ENCODE measurements around the gene SPAG16.

Gene SPAG16

GRCh38 chr2:214077727-214078126 lies 793.5 kb downstream of the SPAG16 start:
- no peak for DNase-seq (ENCODE audit: low read depth)

GRCh38 chr2:214079032-214079431 lies 794.8 kb downstream of the SPAG16 start:
- no peak for DNase-seq (ENCODE audit: low read depth)

- DNase-seq (ENCODE audit: low read depth), result no peak
Observed at GRCh38 chr2:214088536-214088935, 804.3 kb downstream of the SPAG16 start.

- no peak for DNase-seq (ENCODE audit: low read depth)
Observed at GRCh38 chr2:214096208-214096715, 812.0 kb downstream of the SPAG16 start.

- DNase-seq (ENCODE audit: low read depth), result no peak
Observed at GRCh38 chr2:214098811-214099210, 814.5 kb downstream of the SPAG16 start.

- no peak for DNase-seq (ENCODE audit: low read depth)
Observed at GRCh38 chr2:214100488-214100887, 816.2 kb downstream of the SPAG16 start.

- DNase-seq (ENCODE audit: low read depth), result peak; percentile 11
Observed at GRCh38 chr2:214103276-214104001, 819.2 kb downstream of the SPAG16 start.

GRCh38 chr2:214104219-214104618 lies 820.0 kb downstream of the SPAG16 start:
- DNase-seq (ENCODE audit: low read depth), result no peak

GRCh38 chr2:214104967-214105366 lies 820.7 kb downstream of the SPAG16 start:
- no peak for DNase-seq (ENCODE audit: low read depth)

GRCh38 chr2:214107726-214108125 lies 823.5 kb downstream of the SPAG16 start:
- DNase-seq (ENCODE audit: low read depth), result no peak

GRCh38 chr2:214108598-214108997 lies 824.3 kb downstream of the SPAG16 start:
- no peak for DNase-seq (ENCODE audit: low read depth)

- no peak for DNase-seq (ENCODE audit: low read depth)
Observed at GRCh38 chr2:214117054-214117453, 832.8 kb downstream of the SPAG16 start.

- DNase-seq (ENCODE audit: low read depth), result peak; percentile 22
Observed at GRCh38 chr2:214126135-214126534, 841.9 kb downstream of the SPAG16 start.

GRCh38 chr2:214127170-214127569 lies 842.9 kb downstream of the SPAG16 start:
- no peak for DNase-seq (ENCODE audit: low read depth)

- peak; percentile 84 for DNase-seq (ENCODE audit: low read depth)
Observed at GRCh38 chr2:214127571-214127970, 843.3 kb downstream of the SPAG16 start.

- no peak for DNase-seq (ENCODE audit: low read depth)
Observed at GRCh38 chr2:214128040-214128439, 843.8 kb downstream of the SPAG16 start.

- no peak for DNase-seq (ENCODE audit: low read depth)
Observed at GRCh38 chr2:214130114-214130513, 845.9 kb downstream of the SPAG16 start.

- peak; percentile 8 for DNase-seq (ENCODE audit: low read depth)
Observed at GRCh38 chr2:214135966-214136365, 851.7 kb downstream of the SPAG16 start.

- no peak for DNase-seq (ENCODE audit: low read depth)
Observed at GRCh38 chr2:214138779-214139178, 854.5 kb downstream of the SPAG16 start.

- DNase-seq (ENCODE audit: low read depth), result no peak
Observed at GRCh38 chr2:214139630-214140284, 855.5 kb downstream of the SPAG16 start.

- DNase-seq (ENCODE audit: low read depth), result no peak
Observed at GRCh38 chr2:214156971-214157370, 872.7 kb downstream of the SPAG16 start.

- DNase-seq (ENCODE audit: low read depth), result no peak
Observed at GRCh38 chr2:214158851-214159250, 874.6 kb downstream of the SPAG16 start.

- no peak for DNase-seq (ENCODE audit: low read depth)
Observed at GRCh38 chr2:214169281-214169680, 885.0 kb downstream of the SPAG16 start.

- peak; percentile 50 for DNase-seq (ENCODE audit: low read depth)
Observed at GRCh38 chr2:214169736-214170135, 885.5 kb downstream of the SPAG16 start.

Measured in iris pigment epithelial cell (primary cell).